NCI-H2081 (cell line): ENCODE data around the gene B9D1.

Source experiments
- DNase-seq, 2 experiments: peaks; one replicate each; lab custom pipeline; 2025; lab: John Stamatoyannopoulos, UW

Gene B9D1

GRCh38 chr17:19302791-19303331, 59.7 kb downstream of the B9D1 start:
- DNase-seq = no peak

- DNase-seq = no peak
These were observed 60.5 kb downstream of the B9D1 start for GRCh38 chr17:19301973-19302372.

GRCh38 chr17:19301274-19301951, 61.1 kb downstream of the B9D1 start:
- no peak for DNase-seq

- DNase-seq = no peak
These were observed 62.7 kb downstream of the B9D1 start for GRCh38 chr17:19299866-19300265.

DNA sequence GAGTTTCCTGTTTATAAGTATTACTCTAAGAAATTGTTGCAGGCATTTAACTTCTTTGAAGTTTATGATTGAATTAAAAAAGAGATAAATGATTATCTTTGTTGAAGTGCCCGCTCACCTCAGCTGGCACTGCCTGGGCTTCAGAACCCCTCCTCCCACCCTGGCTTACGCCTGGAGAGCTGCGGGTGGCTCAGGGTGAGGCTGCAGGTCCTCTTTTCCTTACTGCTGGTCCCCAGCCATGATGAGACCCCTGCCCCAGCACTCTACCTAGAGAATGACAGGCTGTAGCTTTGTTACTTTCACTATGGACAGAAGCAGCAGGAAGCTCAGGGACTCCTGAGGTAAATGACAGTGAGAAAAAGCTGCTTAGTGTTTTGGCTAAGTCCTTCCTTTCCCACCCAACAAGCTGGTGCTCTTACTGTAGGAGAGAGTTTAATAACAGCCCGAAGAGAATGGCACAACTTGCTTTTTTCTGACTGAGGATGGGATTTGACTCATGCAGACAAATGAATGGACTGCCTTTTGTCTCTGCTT, 63.2 kb downstream of the B9D1 start:
- no peak for DNase-seq

DNA sequence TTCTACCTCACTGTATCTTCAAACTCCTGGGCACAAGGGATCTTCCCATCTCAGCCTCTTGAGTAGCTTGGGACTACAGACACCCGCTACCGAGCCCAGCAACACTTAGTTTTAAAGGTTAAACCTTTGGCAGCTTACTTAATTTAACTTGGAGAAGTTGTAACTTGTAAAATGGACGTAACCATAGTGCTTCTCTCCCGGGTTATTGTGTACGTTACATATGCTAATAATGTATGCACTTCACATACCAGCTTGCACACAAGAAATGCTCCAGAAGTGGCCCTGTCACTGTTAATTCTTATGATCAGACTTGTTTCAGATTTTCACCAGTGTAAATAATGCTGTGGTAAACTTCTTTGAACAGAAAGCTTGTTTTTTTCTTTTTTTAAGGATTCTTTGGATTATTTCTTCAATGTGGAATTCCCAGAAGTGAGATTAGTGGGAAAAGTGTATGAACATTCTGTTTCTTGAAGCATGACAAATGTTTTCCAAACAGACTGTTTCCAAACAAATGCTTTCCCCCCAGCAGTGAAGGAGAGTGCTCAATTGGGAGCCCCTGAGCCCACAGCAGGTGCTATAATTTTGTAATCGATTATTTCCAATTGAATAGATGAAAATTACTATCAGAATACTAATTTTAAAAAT, 63.8 kb downstream of the B9D1 start:
- no peak for DNase-seq

- no peak for DNase-seq
These were observed 65.4 kb downstream of the B9D1 start for GRCh38 chr17:19296786-19297778.

- DNase-seq = no peak
These were observed 66.9 kb downstream of the B9D1 start for GRCh38 chr17:19295473-19296135.

- no peak for DNase-seq
These were observed 68.1 kb downstream of the B9D1 start for GRCh38 chr17:19294443-19294842.
